Stimulated activated CD4-positive, alpha-beta T cell treated with anti-CD3 and anti-CD28 coated beads, TNF-alpha, amount 100 ng/mL, for 24 hours (primary cell): ENCODE measurements around the gene NLGN1.

Source experiments
- DNase-seq, 3 experiments: peaks; one replicate each; pipeline ENCODE4 v3.0.0-alpha.2; 2020; ENCODE audit warnings: low read depth in 3 of 3

NLGN1 gene

GRCh38 chr3:173639098-173639497 lies 241.6 kb downstream of the NLGN1 start:
- DNase-seq, result no peak

GRCh38 chr3:173641696-173642095 lies 244.2 kb downstream of the NLGN1 start:
- DNase-seq, result no peak

- DNase-seq, result no peak
These were observed 246.8 kb downstream of the NLGN1 start for GRCh38 chr3:173644086-173645082.

GRCh38 chr3:173650596-173650995 lies 253.1 kb downstream of the NLGN1 start:
- no peak for DNase-seq

GRCh38 chr3:173652093-173652492 lies 254.5 kb downstream of the NLGN1 start:
- DNase-seq, result no peak

- no peak for DNase-seq
These were observed 256.2 kb downstream of the NLGN1 start for GRCh38 chr3:173653781-173654180.

GRCh38 chr3:173659972-173660371 lies 262.4 kb downstream of the NLGN1 start:
- DNase-seq, result no peak

- DNase-seq, result no peak
These were observed 263.2 kb downstream of the NLGN1 start for GRCh38 chr3:173660645-173661299.

- DNase-seq, result no peak
These were observed 266.2 kb downstream of the NLGN1 start for GRCh38 chr3:173663696-173664111.

GRCh38 chr3:173676094-173676493 lies 278.6 kb downstream of the NLGN1 start:
- DNase-seq, result no peak

- DNase-seq, result no peak
These were observed 283.7 kb downstream of the NLGN1 start for GRCh38 chr3:173681188-173681678.

- DNase-seq, result no peak
These were observed 287.9 kb downstream of the NLGN1 start for GRCh38 chr3:173685456-173685855.

GRCh38 chr3:173688216-173688842 lies 290.8 kb downstream of the NLGN1 start:
- DNase-seq, result no peak

GRCh38 chr3:173690542-173691180 lies 293.1 kb downstream of the NLGN1 start:
- no peak for DNase-seq

- no peak for DNase-seq
These were observed 301.8 kb downstream of the NLGN1 start for GRCh38 chr3:173699353-173699752.

- no peak for DNase-seq
These were observed 302.8 kb downstream of the NLGN1 start for GRCh38 chr3:173700336-173700735.

- DNase-seq, result no peak
These were observed 305.0 kb downstream of the NLGN1 start for GRCh38 chr3:173702561-173702960.

GRCh38 chr3:173703771-173704170 lies 306.2 kb downstream of the NLGN1 start:
- DNase-seq, result no peak

- no peak for DNase-seq
These were observed 309.1 kb downstream of the NLGN1 start for GRCh38 chr3:173706630-173707029.

GRCh38 chr3:173708191-173708590 lies 310.6 kb downstream of the NLGN1 start:
- DNase-seq, result no peak

- no peak for DNase-seq
These were observed 311.5 kb downstream of the NLGN1 start for GRCh38 chr3:173709026-173709425.

- no peak for DNase-seq
These were observed 314.1 kb downstream of the NLGN1 start for GRCh38 chr3:173711619-173712018.
